ENCODE data around the gene P2RX3.

DNA sequence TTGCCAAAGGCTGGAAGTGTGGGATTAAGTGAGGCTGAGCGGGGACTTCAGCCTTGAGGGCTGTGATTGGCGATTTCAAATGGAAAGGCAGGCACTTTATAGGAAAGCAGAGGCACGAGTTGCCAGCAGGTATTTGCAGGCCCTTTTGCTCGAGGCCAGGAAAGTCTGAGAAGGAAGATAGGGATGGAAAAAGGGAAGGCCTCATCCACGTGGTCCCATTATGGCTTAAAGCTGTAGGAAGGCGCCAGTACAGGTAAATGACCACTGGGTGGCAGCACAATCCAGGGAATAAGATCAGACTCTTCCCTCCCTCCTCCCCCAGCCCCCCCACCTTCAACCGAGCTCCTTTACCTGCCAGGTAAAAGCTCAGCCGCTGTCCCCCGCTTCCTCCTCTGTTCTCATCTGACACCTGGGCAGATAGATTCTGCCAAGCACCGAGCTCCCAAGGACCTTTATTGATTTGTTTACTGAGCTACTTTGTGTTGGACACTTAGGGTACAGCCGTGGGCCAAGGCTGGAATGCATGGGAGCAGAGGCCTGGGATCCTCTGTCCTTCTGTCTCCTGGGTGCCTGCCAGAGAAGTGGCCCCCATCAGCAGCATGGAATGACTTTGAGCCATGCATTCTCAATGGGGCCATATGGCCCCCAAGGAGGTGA lies 7.5 kb downstream of the P2RX3 start:
- TF ChIP-seq, protein P1, sequence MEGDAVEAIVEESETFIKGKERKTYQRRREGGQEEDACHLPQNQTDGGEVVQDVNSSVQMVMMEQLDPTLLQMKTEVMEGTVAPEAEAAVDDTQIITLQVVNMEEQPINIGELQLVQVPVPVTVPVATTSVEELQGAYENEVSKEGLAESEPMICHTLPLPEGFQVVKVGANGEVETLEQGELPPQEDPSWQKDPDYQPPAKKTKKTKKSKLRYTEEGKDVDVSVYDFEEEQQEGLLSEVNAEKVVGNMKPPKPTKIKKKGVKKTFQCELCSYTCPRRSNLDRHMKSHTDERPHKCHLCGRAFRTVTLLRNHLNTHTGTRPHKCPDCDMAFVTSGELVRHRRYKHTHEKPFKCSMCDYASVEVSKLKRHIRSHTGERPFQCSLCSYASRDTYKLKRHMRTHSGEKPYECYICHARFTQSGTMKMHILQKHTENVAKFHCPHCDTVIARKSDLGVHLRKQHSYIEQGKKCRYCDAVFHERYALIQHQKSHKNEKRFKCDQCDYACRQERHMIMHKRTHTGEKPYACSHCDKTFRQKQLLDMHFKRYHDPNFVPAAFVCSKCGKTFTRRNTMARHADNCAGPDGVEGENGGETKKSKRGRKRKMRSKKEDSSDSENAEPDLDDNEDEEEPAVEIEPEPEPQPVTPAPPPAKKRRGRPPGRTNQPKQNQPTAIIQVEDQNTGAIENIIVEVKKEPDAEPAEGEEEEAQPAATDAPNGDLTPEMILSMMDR (IDR thresholded peaks at IDR 0.05 in 4 of 5, conservative IDR thresholded peaks at IDR 0.05 in 1 of 5) = peak; percentile 37 to 90 (median 68)
- no peak for TF ChIP-seq POLR2A (IDR thresholded peaks at IDR 0.05)

All from gastrocnemius medialis (tissue), 4 donors.